Activated effector memory CD4-positive, alpha-beta T cell treated with anti-CD3 and anti-CD28 coated beads, Interleukin-2, amount 50 U/mL, for 16 hours (primary cell): ENCODE data around the gene MUC13.
A peak's percentile ranks its signal among the peaks of the same experiment; 100 is the strongest.

Experiments
- DNase-seq: peaks from one replicate; pipeline ENCODE4 v3.0.0-alpha.2; 2020

MUC13 gene

GRCh38 chr3:124941771-124942170 is 7.2 kb upstream of the MUC13 start:
- no peak for DNase-seq

DNA sequence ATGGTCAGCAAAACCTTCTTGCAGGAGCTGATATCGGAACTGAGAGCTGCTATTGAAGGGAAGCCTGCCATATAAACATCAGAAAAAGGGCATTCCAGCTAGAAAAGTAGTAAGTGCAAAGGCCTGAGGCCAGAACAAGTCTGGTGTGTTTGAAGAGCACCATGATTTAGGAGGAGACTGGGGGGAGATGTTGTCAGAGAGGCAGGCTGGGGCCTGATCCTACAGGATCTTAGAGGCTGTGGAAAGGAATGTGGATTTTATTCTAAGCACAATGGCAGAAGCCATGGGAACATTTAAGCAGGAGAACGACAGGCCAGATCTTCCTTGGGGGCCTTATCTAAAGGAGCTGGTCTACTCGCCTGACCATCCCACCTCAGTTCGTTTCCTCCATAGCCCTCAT is 5.1 kb upstream of the MUC13 start:
- no peak for DNase-seq

DNA sequence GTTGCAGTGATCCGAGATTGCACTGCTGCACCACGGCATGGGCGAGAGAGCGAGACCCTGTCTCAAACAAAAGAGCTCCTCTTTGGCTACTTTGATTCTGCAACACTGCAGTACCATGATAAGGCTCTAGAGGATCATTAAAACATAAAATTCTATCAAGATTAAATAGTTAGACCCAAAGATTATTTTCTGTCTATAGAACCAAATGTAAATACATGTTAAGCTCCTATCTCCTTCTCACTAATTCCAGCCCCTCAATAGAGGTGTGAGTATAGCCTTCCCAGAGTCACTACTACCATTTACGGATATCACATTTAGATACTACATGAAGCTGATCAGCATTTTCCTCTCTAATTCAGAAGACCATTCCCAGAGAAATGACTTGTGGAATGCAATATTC is 4.3 kb upstream of the MUC13 start:
- DNase-seq = no peak

- DNase-seq = no peak
These were observed 2.5 kb upstream of the MUC13 start for GRCh38 chr3:124937049-124937448.

DNA sequence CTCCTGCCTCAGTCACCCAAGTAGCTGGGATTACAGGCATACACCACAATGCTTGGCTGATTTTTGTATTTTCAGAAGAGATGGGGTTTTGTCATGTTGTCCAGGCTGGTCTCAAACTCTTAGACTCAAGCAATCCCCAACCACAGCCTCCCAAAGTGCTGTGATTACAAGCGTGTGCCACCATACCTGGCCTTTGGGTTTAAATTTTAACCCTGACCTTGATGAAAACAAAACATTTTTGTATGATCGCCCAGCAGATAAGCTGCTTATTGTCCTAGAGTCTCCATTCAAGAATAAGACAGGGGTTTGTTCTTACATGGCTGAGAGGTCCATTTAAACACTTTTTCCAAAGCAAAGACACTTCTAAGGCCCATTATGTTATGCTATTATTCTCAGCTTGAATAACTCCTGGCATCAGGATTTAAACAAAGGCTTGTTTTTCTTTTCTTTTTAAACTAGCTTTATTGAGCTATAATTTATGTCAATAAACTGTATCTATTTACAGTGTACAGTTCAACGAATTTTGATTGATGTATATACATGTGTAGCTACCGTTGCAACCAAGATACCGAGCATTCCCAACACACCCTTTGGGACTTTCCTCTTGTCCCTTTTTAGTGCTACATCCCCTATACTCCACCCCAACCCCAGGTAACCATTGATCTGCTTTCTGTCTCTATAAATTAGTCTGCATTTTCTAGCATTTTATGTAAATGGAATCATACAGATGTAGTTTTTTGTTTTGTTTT is 1.4 kb upstream of the MUC13 start:
- no peak for DNase-seq

DNA sequence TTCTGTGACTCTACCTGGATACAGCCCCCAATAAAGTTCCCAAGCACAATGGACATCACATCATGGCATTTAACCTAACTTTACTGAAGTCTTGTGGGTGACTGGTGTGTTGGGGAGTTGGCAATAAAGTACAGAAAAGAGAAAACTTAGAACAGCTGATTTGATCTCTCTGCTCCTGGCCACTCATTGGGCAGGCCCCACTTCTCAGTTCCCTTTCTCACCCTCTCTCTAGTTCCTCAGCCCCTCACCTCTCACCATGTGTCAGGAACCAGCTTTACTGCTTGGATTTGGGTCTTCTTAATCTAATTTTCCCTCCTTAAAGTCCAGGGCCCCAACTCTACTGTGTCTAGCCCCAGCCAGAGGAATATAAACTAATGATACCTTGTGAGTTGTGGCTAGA is 713 bp upstream of the MUC13 start:
- no peak for DNase-seq

GRCh38 chr3:124928333-124929202 is 6.0 kb downstream of the MUC13 start:
- peak; percentile 83 for DNase-seq

GRCh38 chr3:124927574-124928045 is 6.9 kb downstream of the MUC13 start:
- no peak for DNase-seq

DNA sequence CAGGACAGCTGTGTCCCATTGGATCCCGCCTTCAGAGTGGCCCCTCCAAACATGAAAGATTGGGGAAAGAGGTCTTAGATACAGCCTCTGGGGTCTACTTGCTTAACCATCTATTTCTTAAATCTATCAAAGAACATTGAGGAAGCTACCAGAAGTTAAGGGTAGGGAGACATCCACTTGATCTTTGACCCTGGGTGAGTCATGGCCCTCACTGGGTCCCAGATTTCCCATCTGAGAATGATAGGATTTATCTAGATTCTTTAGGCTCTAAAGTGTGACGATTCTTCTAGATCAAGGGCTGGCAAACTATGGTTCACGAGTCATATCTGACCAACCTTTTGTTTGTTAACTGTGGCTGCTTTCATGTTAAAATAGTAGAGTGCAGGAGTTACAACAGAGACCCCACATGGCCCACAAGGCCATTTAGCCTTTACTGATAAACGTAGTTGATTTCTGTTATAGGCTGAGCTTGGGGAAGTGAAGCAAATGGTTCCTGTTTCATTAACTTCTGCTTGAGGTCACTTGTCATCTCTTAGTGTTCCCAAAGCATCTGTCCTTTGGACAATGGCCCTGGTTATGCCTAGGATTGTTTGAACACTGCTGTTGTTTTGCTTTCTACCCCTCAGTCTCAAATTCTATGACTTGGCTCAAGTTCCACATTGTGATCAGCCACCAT is 8.0 kb downstream of the MUC13 start:
- DNase-seq = no peak

DNA sequence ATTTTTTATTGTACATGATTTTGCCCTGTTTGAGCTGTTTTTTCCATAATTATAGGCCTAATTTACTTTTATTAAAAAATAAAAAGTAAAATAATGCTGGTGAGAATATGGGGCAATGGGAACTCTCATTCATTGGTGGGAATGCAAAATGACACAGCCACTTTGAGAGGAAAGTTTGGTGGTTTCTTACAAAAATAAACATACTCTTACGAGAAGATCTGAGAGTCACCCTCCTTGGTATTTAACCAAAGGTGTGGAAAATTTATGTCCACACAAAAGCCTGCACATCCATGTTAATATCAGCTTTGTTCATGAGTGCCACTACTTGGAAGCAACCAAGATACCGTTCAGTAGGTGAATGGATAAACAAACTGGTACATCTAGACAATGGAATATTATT is 9.8 kb downstream of the MUC13 start:
- DNase-seq = no peak

- DNase-seq = no peak
These were observed 10.7 kb downstream of the MUC13 start for GRCh38 chr3:124923833-124924232.

DNA sequence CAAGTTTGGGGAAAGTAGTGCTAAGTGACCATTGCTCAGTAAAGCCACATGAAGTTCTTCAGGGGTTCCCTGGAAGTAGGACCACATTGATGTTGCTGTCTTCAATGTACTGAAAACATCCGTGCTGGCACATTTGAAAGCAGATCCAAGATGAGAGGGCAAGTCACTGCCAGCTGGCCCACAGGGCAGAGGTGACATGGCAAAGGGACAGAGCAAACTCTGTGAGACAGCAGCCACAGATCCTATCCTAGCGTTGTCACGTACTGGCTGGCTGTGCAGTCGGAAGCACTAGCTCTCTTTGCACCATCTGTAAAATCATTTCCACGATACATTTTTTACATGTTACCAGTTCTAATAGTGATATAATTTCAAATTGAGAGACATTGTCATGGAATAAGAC is 13.8 kb downstream of the MUC13 start:
- no peak for DNase-seq

DNA sequence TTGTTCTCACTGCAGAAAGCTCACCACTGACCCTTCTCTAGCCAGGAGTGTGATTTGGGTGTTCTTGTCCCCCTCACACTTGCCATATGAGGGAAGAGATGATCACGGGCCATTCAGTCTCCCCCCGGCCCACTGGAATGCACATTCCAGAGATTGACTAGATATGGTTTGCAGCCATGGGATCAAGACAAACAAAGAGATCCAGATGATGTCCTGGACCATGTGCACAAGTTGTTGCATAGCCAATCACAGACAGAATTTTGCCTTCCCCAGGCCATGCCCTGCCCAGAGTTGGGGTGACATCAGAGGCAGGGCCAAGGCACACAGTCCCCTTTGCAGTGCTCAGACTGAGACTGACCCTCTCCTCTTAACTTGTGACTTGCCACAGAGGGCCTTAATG is 14.8 kb downstream of the MUC13 start:
- no peak for DNase-seq

DNA sequence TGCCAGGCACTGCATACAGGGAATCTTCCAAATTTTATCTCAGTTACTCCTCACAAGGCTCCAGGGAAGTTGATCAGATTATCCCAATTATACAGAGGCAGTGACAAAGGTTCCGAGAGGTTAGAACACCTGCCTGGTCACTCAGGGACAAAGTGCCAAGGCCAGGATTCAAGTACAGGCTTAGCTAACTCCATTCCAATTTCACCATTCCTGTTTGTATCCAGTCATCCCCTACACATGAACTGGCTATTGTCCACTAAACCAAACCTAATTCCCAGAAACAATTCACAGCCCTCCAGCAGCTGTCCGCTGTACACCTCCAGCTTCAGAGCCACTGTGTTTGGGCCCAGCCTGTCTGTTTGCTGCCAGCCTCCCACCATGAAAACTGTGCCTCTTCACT is 16.0 kb downstream of the MUC13 start:
- no peak for DNase-seq

DNA sequence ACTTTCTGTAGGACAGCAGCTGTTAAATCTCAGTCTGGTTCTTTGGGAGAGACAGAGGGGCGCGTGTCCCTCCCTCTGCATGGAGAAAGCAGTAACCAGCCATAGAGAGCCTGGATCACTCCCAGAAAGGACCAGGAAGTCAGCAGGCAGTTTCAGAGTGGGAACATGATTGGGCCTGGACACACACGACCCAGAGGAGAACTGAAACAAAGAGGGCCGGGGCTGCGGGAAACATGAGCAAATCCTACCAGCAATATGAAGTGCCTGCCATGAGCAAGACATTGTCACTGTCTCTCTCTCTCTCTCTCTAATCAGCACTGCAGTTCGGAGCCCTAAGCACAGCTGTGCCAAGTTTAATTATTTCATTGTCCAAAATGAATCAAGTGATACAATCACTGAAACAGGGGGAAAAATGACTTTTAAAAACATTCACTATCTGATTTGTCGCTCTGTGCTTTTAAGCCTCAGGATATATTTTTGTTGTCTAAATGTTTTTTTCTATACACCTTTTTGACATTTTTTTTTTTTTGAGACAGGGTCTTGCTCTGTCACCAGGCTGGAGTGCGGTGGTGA is 17.6 kb downstream of the MUC13 start:
- DNase-seq = no peak

GRCh38 chr3:124915254-124915653 is 19.3 kb downstream of the MUC13 start:
- no peak for DNase-seq

DNA sequence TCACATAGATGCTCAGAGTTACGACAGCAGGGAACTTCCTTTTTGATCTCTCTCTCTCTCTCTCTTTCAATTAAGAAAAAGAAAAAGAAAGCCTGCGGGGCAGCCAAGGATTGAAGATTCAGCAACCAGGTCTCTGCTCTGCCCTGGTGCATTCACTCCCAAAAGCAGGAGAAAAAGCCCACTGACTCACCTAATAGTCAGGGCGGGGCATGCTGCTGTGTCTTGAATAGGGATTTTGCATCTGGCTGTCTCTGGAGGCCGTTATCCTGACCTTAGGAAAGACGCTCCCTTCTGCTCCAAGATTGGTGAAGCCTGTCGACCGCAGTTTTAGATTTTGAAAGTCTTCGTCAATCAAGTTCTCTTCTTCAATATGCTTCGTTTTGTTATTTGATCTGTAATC is 26.6 kb downstream of the MUC13 start:
- no peak for DNase-seq

DNA sequence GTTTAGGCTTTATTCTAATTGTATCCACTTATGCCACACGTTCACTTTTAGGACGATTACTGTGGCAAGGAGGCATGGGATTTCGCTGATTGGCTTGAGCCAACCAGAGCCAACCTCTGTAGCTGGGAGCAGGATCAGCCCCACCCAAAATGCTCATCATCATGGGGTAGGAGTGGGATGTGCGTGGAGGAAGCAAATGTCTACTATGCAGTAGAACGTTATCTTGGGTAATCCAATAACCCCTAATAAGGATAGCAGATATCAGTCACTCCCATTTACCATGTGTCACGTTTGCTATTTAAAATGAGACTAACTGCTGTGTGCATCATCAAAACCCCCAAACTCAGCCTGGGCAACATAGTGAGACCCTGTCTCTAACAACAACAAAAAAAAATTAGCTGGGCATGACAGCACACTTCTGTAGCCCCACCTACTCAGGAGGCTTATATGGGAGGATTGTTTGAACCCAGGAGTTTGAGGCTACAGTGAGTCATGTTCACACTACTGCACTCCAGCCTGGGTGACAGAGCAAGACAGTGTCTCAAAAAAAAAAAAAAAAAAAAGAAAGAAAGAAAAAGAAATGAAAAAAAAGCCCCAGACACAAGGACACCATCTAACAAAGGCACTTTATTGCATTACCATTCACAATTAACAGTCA is 29.6 kb downstream of the MUC13 start:
- no peak for DNase-seq

- DNase-seq = no peak
These were observed 30.4 kb downstream of the MUC13 start for GRCh38 chr3:124903896-124904834.

DNA sequence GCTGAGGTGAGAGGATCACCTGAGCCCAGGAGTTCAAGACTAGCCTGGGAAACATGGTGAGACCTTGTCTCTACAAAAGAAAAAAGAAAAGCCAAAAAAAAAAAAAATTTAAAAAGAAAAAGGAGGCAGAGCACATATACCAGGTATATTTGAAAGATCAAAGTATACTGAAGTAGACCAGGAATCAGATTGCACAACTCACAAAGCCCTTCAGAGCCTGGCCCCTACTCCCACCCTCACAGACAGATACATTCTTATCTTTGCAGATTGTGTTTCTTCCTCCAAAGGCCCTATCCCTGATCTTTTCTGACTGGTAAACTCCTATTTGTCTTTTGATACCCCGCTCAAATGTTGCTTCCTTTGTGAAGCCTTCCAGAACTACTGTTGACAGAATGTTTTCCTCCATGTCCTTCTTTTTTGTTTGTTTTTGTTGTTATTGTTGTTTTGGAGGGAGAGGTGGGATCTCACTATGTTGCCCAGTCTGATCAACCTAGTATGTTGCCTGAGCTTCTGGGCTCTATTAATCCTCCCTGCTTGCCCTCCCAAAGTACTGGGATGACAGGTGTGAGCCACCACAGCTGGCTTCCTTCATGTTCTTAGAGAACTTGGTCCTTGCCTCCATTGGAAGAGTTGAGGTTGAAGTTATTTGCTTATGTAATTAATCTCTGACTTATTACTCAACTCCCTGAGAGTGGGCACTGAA is 37.6 kb downstream of the MUC13 start:
- no peak for DNase-seq

DNA sequence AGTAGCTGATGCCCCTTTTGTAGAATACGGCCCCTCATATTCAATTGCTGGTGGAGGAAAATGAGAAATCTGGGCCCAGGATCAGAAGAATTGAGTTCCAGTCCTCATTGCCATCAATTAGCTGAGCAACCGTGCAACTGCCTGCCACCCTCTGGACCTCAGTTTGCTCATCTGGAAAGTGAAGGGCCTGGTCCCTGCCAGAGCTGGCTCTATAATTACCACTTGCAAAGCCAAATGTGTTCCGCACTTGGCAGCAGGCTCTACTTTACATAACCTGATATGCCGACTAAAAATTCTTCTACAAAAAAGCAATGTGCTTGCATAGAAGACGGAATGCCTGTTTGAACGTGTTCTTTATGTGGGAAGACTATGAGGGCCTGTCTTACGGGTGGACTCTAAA is 38.8 kb downstream of the MUC13 start:
- DNase-seq = no peak
